HL-60 (cell line): ENCODE data around the gene NOTUM.

Experiments used
- GABPA ChIP-seq: IDR thresholded peaks from 2 replicates; pipeline ENCODE4 v1.6.1; 2012; ENCODE audit warnings: low read depth
- POLR2AphosphoS5 ChIP-seq: IDR thresholded peaks from 2 replicates; pipeline ENCODE4 v1.6.1; 2012; ENCODE audit warnings: low read depth
- SPI1 ChIP-seq: IDR thresholded peaks from 2 replicates; pipeline ENCODE4 v1.6.1; 2012; ENCODE audit warnings: low read depth, mild to moderate bottlenecking, borderline replicate concordance
- TF ChIP-seq, protein P1 (sequence below): IDR thresholded peaks from one replicate; pipeline ENCODE4 v1.5.1; 2011; ENCODE audit warnings: low read length, control low read depth, inconsistent platforms; ENCODE audit not compliant: insufficient read depth
- TF ChIP-seq, protein P2 (sequence below): IDR thresholded peaks from 2 replicates; pipeline ENCODE4 v1.6.1; 2012; ENCODE audit warnings: low read depth; ENCODE audit not compliant: insufficient replicate concordance

DNA sequence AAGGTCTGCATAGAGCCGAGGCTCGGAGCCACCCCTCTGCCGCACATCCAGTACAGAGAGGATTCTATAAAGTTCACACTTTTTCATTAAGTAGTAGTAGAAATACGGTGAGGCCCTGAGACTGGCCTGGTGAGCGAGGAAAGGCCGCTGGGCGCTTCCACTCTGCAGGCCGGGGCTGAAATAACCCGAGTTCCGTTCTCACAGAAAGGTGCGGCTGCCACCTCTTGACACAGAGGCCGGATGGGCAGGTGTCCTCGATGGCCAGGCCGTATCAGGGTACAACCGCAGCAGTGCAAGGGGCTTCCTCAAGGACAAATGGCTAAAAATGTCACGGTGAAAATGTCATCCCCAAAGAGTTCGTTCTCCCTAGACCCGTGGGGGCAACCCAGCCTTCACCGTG, 49.0 kb downstream of the NOTUM start:
- TF ChIP-seq, protein P1, sequence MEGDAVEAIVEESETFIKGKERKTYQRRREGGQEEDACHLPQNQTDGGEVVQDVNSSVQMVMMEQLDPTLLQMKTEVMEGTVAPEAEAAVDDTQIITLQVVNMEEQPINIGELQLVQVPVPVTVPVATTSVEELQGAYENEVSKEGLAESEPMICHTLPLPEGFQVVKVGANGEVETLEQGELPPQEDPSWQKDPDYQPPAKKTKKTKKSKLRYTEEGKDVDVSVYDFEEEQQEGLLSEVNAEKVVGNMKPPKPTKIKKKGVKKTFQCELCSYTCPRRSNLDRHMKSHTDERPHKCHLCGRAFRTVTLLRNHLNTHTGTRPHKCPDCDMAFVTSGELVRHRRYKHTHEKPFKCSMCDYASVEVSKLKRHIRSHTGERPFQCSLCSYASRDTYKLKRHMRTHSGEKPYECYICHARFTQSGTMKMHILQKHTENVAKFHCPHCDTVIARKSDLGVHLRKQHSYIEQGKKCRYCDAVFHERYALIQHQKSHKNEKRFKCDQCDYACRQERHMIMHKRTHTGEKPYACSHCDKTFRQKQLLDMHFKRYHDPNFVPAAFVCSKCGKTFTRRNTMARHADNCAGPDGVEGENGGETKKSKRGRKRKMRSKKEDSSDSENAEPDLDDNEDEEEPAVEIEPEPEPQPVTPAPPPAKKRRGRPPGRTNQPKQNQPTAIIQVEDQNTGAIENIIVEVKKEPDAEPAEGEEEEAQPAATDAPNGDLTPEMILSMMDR: no peak
- TF ChIP-seq POLR2AphosphoS5 (peak; percentile 22; the same call in 1 of the 2 replicates), GABPA (no peak), SPI1 (no peak)
- TF ChIP-seq, protein P2, sequence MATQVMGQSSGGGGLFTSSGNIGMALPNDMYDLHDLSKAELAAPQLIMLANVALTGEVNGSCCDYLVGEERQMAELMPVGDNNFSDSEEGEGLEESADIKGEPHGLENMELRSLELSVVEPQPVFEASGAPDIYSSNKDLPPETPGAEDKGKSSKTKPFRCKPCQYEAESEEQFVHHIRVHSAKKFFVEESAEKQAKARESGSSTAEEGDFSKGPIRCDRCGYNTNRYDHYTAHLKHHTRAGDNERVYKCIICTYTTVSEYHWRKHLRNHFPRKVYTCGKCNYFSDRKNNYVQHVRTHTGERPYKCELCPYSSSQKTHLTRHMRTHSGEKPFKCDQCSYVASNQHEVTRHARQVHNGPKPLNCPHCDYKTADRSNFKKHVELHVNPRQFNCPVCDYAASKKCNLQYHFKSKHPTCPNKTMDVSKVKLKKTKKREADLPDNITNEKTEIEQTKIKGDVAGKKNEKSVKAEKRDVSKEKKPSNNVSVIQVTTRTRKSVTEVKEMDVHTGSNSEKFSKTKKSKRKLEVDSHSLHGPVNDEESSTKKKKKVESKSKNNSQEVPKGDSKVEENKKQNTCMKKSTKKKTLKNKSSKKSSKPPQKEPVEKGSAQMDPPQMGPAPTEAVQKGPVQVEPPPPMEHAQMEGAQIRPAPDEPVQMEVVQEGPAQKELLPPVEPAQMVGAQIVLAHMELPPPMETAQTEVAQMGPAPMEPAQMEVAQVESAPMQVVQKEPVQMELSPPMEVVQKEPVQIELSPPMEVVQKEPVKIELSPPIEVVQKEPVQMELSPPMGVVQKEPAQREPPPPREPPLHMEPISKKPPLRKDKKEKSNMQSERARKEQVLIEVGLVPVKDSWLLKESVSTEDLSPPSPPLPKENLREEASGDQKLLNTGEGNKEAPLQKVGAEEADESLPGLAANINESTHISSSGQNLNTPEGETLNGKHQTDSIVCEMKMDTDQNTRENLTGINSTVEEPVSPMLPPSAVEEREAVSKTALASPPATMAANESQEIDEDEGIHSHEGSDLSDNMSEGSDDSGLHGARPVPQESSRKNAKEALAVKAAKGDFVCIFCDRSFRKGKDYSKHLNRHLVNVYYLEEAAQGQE: no peak
